HG02798 (cell line): ENCODE data around the gene PCNX3.
"Not testable (repeated sequence)": the region's sequence is repeated elsewhere in the genome, so short reads cannot be mapped to it uniquely, and the experiment has no call there.

Experiments used
- ATAC-seq: cut with Tn5 transposase; IDR thresholded peaks from one replicate; pipeline ENCODE4 v1.9.1; 2021; ENCODE audit warnings: mild to moderate bottlenecking; ENCODE audit not compliant: unreplicated experiment, poor library complexity

The PCNX3 gene

GRCh38 chr11:65637032-65637557, 21.5 kb downstream of the PCNX3 start:
- no peak for ATAC-seq

GRCh38 chr11:65637794-65638419, 22.3 kb downstream of the PCNX3 start, which contains the start of gene SIPA1:
TSS of gene SIPA1 (plus strand) at chr11:65638101. CDS start at chr11:65640922, 2,821 bp downstream.
- peak; percentile 58 for ATAC-seq

GRCh38 chr11:65639228-65639597, 23.6 kb downstream of the PCNX3 start:
- ATAC-seq = not testable (repeated sequence)

- ATAC-seq = no peak
Observed at GRCh38 chr11:65639623-65640482, 24.3 kb downstream of the PCNX3 start.

GRCh38 chr11:65640483-65641296, 25.1 kb downstream of the PCNX3 start:
- ATAC-seq = no peak

- ATAC-seq = no peak
Observed at GRCh38 chr11:65641297-65642013, 25.9 kb downstream of the PCNX3 start.

GRCh38 chr11:65642014-65642671, 26.6 kb downstream of the PCNX3 start:
- ATAC-seq = no peak

GRCh38 chr11:65643971-65644370, 28.4 kb downstream of the PCNX3 start:
- ATAC-seq = no peak

- no peak for ATAC-seq
Observed at GRCh38 chr11:65644837-65645236, 29.3 kb downstream of the PCNX3 start.

GRCh38 chr11:65645710-65646109, 30.1 kb downstream of the PCNX3 start:
- ATAC-seq = no peak

- ATAC-seq = no peak
Observed at GRCh38 chr11:65646288-65646957, 30.8 kb downstream of the PCNX3 start.

GRCh38 chr11:65646958-65647701, 31.6 kb downstream of the PCNX3 start:
- ATAC-seq = no peak

- no peak for ATAC-seq
Observed at GRCh38 chr11:65648997-65649493, 33.5 kb downstream of the PCNX3 start.

GRCh38 chr11:65649656-65650546, 34.3 kb downstream of the PCNX3 start:
- no peak for ATAC-seq

- ATAC-seq = no peak
Observed at GRCh38 chr11:65650547-65651338, 35.2 kb downstream of the PCNX3 start.

- ATAC-seq = no peak
Observed at GRCh38 chr11:65651339-65651588, 35.7 kb downstream of the PCNX3 start.
